Stimulated activated CD4-positive, alpha-beta T cell treated with anti-CD3 and anti-CD28 coated beads, Interleukin-4, amount 100 ng/mL, for 48 hours (primary cell): Measurements from ENCODE around the gene VARS1.
"Not testable (repeated sequence)": the region's sequence is repeated elsewhere in the genome, so short reads cannot be mapped to it uniquely, and the experiment has no call there.

ENCODE experiments used
- DNase-seq, 2 donors: peaks; one replicate each; pipeline ENCODE4 v3.0.0-alpha.2; 2020; ENCODE audit warnings: low read depth in 2 of 2

VARS1 gene

DNA sequence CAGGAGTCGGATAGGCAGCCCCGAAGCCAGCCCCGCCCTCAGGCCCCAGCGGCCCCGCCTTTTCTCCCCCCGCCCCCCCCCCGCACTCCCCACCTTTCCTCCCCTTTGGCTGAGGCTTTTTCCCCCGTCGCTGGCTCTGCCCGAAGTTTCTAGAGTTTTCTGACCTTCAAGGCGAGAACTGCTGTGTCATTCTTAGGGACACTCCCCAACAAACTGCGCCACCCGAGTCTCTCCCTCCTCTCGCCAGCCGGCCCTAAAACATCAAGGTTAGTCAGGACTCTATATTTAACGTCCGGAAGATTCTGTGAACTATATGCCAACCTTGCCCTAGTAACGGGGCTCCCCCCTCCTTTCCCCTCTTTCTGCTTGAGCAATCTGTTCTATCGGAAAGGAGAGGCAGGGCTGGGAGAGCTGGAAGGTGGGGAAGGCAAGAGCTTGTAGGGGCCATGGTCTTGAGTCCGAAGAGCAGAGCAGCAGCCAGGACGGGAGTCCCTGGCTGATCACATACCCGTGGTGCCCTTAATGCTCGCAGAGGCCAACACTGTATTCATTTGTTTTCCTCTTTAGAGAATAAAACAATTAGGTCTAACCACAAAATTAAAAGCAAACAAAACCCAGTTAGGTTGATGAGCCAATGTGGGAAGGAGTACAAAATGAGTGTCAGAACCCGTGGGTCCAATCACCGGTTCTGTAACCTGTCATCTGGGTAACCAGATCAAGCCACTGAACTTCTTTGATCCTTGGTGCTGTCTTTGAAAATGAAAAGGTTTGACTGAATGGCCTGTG, 26.7 kb upstream of the VARS1 start:
- peak; percentile 36 to 51 for DNase-seq

DNA sequence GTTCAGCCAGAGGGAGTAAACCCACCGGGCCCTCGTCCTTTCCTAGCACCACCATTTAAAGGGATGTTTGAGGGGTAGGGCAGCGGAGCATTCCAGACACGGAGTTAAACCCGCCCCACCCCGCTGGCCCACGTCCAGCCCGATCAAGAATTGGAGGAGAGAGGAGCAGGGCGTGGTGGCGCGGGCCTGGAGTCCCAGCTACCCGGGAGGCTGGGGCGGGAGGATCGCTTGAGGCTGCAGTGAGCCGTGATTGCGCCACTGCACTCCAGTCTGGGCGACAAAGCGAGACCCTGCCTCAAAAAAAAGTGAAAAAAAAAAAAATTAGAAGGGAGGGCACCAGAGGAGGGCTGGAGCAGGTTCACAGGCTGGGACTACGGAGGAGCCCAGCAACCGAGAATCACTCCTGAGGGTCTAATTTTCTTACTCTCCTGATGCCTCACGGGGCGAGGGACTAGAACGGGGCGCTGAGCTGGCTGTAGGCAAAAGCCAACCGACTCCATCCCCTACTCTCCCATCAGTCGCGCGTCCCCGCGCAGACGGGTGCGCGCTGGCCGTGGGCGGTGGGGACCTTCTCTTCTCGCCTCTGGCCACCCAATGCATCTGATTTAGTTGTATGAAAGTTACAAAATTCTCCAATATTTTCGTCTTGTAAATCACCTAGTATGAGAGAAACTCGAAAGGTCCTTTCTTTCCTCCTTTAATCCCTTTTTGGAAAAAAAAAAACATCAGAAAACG, 25.9 kb upstream of the VARS1 start:
- DNase-seq, result peak; percentile 72

DNA sequence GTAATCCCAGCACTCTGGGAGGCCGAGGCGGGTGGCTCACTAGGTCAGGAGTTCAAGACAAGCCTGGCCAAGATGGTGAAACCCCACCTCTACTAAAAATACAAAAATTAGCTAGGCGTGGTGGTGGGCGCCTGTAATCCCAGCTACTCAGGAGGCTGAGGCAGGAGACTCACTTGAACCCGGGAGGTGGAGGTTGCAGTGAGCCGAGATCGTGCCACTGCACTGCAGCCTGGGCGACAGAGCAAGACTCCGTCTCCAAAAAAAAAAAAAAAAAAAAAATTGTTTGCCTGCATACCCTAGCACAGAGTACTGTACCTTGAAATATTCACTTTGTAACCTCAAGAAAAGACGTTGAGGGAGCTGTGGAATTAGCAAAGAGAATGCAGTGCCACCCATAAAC, 24.8 kb upstream of the VARS1 start:
- DNase-seq, result not testable (repeated sequence)

DNA sequence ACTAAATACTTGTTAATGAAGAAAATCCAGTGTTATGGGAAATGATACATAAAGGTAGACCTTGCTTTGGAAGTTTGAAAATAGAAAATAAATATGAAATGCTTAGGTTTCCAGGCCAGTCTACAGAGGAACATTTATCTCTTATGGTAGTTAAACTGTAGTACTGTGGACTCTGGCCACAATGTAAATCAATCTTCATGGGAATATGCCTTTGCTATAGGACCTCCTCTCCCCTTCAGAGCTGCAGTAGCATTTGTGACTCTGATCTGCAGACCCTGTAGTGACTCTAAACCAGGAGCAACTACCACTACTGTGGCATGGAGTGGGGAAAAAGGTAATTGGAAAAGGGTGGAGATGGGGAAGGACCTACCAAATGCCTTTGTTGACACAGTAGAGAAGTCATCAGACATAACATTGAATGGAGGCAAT, 24.3 kb upstream of the VARS1 start:
- no peak for DNase-seq

DNA sequence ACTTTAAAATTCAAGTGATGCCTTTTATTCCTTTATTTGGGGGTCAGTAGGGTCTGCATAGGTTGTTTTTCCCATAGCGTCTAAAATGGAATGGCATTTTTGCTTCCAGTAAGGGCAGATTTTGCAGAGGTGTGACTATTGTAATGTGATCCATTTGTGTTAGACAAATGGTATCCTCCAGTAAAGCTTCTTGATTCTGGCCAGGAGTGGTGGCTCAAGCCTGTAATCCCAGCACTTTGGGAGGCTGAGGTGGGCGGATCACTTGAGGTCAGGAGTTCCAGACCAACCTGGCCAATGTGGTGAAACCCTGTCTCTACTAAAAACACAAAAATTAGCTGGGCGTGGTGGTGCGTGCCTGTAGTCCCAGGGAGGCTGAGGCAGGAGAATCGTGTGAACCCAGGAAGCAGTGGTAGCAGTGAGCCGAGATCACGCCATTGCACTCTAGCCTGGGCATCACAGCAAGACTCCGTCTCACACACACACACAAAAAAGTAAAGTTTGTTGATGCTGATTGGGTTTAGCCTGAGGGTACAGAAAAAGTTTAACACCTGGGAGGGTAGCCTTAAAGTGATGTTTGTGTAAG, 22.5 kb upstream of the VARS1 start:
- not testable (repeated sequence) for DNase-seq

DNA sequence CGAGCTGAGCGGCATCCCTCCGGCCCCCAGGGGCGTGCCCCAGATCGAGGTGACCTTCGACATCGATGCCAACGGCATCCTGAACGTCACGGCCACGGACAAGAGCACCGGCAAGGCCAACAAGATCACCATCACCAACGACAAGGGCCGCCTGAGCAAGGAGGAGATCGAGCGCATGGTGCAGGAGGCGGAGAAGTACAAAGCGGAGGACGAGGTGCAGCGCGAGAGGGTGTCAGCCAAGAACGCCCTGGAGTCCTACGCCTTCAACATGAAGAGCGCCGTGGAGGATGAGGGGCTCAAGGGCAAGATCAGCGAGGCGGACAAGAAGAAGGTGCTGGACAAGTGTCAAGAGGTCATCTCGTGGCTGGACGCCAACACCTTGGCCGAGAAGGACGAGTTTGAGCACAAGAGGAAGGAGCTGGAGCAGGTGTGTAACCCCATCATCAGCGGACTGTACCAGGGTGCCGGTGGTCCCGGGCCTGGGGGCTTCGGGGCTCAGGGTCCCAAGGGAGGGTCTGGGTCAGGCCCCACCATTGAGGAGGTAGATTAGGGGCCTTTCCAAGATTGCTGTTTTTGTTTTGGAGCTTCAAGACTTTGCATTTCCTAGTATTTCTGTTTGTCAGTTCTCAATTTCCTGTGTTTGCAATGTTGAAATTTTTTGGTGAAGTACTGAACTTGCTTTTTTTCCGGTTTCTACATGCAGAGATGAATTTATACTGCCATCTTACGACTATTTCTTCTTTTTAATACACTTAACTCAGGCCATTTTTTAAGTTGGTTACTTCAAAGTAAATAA, 21.8 kb upstream of the VARS1 start:
- DNase-seq, result not testable (repeated sequence)

DNA sequence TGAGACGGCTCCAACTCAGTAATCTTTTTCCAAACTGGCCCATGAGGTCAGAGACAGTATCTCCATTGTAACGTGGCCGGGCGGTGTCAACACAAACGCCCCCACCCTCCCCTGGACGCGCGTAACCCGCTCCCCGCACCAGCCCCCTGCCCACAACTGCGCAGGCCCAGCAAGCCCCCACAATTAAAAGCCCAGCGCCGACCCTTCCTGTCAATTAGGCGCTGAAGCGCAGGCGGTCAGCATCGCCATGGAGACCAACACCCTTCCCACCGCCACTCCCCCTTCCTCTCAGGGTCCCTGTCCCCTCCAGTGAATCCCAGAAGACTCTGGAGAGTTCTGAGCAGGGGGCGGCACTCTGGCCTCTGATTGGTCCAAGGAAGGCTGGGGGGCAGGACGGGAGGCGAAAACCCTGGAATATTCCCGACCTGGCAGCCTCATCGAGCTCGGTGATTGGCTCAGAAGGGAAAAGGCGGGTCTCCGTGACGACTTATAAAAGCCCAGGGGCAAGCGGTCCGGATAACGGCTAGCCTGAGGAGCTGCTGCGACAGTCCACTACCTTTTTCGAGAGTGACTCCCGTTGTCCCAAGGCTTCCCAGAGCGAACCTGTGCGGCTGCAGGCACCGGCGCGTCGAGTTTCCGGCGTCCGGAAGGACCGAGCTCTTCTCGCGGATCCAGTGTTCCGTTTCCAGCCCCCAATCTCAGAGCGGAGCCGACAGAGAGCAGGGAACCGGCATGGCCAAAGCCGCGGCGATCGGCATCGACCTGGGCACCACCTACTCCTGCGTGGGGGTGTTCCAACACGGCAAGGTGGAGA, 19.7 kb upstream of the VARS1 start, which contains the start of the genes HSPA1A and HSPA1L:
Gene HSPA1A (plus strand): TSS at position 519 of the 814 bp plus-strand sequence. CDS start 214 bp downstream, at position 733.
Gene HSPA1L (minus strand): TSS at position 259 of the 814 bp plus-strand sequence. CDS start 3,311 bp downstream, outside the sequence.
- peak; percentile 44 to 50 for DNase-seq

DNA sequence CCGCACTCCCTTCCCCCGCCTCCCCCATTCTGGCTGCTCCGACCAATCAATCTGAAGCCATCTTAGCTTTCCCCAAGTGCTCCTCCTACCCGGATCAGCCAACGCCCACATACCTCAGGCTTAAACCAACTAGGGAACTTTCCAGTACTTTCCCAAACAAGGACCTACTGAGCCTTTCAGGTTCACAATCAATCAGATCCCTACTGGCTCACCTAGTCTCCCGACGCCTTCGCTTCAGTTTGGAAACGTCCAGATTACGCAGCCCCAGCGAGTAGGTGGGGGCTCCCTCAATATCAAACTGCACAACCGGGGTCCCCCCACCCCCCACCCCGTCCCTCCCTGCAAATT, 19.1 kb upstream of the VARS1 start:
- DNase-seq, result peak; percentile 49 to 68

DNA sequence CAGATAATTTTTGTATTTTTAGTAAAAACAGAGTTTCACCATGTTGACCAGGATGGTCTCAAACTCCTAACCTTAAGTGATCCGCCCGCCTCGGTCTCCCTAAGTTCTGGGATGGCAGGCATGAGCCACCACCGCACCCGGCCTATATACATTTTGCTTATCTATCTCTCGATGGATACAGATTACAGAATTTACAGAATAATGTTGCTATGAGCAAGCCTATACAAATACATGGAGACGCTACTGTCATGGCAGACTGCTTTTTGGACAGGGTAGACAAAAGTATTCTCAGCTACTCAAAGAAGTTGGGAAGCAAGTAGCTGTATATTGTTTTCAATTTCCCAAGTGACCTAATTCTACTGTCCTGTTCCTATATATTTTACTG, 17.9 kb upstream of the VARS1 start:
- DNase-seq, result no peak

DNA sequence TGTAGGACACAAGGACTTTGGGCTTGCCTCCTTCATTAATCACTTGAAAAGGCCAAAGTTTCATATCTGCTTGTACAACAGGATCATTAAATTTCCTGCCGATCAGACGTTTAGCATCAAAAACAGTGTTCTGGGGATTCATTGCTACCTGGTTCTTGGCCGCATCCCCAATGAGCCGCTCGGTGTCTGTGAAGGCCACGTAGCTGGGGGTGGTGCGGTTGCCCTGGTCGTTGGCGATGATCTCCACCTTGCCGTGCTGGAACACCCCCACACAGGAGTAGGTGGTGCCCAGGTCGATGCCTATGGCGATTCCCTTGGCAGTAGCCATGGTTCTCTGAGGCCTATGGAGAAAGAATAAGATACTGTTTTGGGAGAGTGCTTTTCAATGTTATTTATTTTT, 16.1 kb upstream of the VARS1 start:
- DNase-seq, result no peak

DNA sequence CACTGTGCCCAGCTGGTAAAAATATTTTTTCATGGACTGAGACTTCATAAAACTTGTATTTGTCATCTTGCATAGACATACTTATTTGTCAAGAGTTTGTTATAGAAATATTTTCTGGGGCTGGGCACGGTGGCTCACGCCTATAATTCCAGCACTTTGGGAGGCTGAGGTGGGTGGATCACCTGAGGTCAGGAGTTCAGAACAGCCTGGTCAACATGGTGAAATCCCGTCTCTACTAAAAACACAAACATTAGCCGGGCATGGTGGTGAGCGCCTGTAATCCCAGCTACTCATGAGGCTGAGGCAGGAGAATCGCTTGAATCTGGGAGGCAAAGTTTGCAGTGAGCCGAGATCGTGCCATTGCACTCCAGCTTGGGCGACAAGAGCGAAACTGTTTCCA, 13.0 kb upstream of the VARS1 start:
- not testable (repeated sequence) for DNase-seq

DNA sequence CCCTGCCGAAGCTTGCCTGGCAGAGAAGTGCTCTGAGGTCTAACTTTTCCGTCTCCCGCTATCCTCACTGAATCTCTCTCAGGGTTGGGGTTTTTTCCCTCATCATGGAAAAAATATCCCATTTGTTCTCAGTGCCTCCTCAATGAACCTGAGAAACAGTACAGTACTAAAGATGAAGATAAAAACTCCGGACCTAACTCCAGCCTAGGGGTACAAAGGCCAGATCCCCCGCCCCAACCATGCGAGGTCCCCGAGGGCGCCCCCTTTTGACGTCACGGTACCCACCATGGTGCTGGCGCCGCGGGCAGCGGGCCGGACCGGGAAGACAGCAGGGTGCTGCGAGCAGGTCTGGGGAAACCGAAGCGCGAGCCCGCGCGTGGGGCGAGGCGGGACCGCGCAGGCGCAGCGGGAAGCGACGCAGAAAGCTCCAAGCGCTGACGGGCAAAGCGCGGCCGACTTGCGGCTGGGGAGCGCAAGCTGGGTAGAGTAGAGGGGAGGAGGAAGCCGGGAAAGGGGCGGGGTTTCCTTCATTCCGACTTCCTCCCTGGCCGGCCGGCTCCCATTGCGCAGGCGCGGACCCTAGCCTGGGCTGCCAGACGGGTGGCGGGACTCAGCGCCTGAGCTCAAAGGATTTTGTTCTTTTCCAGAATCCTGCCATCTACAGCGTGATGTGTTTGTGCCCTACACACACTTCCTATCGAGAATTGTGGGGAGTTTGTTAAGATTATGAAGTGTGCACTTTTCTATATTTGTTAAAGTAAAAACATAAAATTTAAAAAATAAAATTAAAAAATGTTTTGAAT, 11.1 kb upstream of the VARS1 start, which contains the start of gene LSM2:
Gene LSM2 (minus strand): TSS at position 497 of the 803 bp plus-strand sequence. CDS start 209 bp downstream, at position 288.
- DNase-seq, result peak; percentile 96 to 97

DNA sequence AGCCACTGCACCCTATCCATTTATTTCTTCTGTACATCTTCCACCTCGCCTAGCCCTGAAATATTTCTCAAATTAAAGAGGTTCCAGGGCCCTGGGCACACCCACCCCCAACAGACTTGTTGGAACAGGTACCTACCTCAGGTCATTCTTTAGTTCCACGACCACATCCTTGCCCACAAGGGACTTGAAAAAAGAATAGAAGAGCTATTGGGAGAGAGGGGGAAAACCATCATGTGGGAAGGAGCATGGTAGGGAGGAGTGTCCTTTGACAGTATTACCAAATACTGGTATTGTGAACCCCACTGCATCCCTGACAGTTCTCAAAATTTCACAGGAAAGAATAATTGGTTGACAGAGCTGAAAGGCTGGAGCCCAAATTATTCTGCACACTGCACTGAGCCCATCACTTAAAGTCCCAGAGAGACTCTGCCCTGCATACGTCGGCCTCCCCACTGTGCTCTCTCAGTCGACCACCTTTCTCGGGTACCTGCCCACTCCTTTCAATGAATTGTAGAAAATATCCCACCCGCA, 10.5 kb upstream of the VARS1 start:
- no peak for DNase-seq

DNA sequence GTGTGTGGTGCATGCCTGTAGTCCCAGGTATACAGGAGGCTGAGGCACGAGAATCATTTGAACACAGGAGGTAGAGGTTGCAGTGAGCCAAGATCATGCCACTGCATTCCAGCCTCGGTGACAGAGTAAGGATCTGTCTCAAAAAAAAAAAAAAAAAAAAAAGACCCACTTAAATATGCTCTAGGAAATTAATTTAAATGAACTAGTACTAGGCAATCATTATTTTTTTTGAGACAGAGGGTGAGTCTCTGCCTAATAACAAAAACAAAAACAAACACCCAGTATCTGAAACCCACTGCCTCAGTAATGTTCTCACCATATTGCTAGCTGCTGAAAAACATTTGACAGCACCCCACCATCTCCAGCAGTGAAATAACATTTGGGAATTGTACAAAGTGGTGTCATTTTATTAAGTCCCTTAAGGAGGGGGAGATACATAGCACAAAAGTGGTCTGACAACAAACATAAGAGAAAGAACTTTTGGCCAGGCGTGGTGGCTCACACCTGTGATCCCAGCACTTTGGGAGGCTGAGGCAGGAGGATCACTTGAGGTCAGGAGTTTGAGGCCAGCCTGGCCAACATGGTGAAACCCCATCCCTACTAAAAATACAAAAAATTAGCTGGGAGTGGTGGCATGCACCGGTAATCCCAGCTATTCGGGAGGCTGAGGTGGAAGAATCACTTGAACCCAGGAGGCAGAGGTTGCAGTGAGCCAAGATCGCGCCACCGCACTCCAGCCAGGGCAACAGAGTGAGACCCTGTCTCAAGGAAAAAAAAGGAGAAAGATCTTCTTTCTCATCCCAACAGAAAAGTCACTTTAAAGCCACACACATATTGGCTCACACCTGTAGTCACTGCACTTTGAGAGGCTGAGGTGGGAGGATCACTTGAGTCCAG, 5.7 kb upstream of the VARS1 start:
- not testable (repeated sequence) for DNase-seq

DNA sequence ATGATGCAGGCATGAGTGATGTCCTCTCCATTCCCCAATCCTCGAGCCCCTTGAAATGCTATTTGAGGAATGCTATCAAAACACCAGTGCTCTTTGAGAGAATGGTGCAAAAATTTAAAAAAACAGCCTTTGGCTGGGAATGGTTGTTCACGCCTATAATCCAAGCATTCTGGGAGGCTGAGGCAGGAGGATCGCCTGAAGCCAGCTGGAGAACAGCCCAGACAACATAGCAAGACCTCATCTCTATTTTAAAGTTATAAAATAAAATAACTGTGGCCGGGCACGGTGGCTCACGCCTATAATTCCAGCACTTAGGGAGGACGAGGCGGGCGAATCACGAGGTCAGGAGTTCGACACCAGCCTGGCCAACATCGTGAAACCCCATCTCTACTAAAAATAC, 4.2 kb upstream of the VARS1 start:
- no peak for DNase-seq

DNA sequence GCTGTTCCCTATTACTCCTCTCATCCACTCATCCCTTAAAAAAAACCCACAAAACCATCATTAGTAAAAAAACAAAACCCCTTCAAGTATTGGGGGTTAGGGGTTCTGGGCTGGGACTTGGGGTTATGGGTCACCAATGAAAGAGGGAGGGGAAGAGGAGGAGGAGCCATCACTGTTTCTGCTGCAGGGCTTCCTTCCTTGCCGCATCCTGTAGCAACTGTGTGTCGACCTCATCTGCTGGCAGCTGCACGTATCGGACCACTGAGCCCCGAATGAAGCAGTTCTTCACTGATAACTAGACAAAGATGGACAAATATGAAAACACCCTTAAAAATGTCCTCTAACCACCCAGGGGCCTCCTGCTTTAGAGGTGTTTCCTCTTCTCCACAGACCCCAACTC, 2.0 kb upstream of the VARS1 start:
- no peak for DNase-seq

DNA sequence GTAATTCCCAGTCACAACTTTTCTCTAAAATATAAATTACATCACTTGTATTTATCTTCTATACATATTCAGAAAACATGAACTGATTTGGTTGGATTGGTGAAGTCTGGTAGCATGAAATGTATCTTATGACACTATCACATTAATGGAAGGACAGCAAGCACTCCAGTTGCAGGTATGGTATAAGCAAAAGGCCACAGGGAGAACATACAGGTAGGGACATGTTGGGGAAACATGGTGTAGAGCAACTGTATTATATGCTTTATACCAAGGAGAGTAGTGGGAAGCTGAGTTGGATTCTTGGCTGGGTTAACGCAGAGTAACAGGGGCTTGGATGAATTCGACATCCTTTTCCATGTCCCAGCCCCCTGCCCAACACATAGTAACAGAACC, 1.4 kb upstream of the VARS1 start:
- no peak for DNase-seq

DNA sequence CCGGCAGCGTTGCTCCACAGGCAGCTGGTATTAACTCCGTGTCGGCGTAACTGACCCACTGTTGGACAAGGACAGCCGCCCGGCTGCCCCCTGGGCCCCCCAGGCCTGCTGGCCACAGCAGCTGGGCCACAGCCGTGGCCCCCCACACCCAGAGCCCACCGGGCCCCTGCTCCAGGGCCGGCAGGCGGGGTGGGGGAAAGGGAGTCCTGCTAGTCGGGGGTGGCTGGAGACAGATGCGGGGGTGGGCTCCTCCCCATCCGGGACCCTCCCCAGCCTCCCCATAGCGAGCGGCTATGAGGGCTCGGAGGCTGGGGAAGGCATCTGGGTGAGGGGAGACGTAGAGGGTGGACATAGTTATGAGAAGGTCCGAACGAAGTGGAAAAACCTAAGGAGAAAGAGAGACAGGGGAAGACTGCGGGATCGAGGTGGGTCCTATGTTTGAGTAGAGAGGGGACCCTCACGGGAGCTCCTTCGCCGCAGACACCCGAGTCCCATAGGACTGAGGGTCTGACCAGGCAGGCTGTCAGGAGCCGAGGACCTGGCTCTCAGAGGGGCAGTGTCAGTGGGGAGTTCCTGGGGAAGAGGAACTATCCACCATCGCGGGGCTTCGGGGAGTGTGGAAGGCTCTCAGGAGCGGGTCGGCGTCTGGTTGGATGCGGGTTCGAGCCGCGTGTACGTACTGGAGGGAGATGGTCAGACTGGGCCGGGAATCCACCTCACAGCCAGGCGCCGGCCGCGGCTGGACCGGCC, 511 bp downstream of the VARS1 start:
- DNase-seq, result no peak
